GM19328 (cell line): ENCODE measurements around the gene TMEM154.
A peak's percentile ranks its signal among the peaks of the same experiment; 100 is the strongest.

ENCODE experiments used
- ATAC-seq: cut with Tn5 transposase; IDR thresholded peaks from one replicate; pipeline ENCODE4 v1.9.1; 2021; ENCODE audit warnings: mild to moderate bottlenecking, moderate library complexity; ENCODE audit not compliant: unreplicated experiment

The TMEM154 gene

DNA sequence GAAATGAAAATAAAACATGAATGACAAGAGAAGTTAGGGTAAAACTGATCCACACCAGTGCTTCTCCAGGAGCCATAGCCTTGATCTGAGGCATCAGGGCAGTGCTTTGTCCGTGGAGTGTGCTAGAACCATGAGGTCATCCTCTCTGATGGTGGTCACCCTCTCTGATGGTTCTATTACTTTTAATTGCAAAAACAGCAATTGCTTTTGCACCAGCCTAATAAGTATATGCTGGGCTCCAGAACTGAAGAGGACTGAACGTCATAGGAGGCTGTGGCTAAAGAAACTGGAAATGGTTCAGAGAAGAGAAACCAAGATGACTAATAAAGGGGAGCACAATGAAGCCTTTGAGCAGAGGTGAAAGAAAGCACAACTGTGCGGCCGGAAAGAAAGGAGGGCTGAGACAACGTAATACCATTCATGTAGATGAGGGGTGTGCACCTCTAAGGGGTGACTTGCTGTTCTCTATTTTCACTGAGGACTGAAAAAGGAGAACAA, 17.0 kb upstream of the TMEM154 start:
- peak; percentile 99 for ATAC-seq

DNA sequence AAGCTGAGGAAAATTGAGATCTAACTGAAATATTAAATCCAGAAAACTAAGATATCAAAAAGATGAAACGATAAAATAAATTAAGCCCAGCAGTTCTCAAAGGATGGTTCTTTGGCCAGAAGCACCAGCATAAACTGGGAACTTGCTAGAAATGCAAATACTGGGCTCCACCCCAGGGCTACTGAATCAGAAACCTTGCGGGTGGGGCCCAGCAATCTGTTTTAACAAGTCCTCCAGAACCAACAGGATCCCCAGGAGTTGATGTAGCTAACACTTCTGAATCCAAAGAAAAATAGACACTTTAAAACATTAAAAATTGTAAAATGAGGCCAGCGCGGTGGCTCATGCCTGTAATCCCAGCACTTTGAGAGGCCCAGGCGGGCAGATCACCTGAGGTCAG, 14.1 kb upstream of the TMEM154 start:
- ATAC-seq, result no peak

DNA sequence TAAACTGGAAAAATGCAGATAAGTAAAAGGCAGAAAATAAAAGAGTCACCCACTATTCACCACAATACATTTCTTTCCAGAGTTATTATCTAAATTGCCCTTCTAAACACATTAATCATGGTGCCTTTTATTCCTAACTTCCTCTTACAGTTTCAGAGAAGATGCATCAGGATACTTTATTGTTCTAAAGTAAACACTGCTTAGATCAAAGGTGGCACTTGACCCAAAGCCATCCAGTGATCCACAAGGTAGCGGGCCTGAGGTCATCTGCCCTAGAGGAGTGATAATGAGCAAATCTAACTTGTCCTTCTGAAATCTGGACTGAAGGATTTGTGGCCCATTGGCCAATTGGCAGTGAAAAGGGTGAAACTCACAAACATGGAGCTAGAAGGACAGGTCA, 12.0 kb upstream of the TMEM154 start:
- ATAC-seq, result no peak

DNA sequence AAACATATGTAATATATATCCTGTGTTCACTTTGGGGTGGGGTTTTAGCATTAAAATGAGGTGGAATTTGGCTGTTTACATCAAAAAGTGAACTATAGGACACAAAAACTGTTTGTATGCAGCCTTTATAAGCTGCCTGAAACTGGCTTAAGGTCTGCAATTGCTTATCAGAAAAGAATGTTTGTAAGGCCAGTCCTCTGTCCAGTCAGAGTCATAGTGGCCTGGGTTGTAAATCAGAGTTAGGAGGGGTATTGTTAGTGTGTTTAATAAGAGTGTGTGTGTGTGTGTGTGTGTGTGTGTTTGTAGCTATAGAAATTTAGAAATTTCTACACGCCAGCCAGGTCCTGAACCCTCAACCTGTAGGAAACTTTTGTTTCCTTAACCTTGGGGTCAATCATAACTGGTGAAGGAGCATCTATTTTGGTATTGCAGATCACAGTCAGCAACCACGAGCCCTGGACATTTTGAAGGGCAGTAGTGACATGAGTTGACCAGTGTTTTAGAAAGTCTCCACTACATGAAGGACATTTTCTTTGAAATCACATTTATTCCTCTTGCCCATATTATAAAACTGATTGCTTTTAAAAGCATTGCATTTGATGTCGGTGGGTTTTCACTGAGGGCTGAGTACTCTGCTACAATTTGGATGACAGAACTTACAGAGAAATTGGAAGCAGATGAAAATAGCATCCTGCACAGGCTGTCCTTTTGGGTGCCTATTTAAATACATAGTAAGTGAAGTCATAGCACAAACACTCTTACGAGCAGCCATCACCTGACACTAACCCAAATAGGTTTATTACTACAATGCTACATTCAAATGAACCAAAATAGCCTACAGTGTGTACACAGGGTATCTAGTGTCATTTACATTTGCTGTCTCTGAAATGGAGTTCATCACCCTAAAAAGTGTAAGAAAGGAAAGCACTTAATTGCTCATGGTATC, 11.2 kb upstream of the TMEM154 start:
- ATAC-seq, result no peak

DNA sequence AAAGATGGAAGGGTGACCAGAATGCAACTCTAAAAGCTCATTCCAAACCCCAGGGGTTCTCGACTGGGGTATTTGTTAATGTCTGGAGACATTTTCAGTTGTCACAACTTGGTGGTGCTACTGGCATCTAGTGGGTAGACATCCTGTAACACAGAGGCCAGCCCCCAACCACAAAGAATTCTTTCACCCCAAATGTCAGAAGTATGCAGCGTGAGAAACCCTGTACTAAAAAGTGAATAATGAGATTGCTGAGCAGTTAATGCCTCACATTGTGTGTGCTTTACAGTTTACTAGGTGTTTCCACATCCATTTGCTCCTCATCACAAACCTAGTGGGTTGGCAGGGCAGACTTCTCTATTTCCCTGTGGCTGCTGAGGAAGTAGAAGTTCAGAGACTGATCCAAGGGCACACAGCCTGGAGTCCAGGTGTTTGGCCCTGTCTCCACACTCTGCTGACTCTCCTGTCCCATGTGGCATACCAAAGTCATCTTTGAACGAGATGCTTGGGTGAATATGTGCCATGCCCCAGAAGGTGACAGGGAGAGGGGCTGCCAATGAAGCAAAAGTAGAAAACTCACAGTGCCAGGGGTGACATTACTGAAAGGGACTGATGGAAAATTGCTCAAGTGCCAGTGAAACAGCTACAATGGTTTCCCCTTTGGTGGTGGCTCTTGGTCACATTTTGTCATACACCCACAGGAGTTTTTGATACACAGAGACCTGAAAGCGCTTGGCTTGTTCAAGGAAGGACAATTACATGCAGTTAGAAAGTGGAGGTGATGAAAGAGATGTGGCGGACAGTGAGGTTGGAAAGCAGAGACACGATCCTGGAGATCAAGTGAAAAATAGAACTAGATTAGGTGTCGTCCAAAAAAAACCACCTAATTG, 10.1 kb upstream of the TMEM154 start:
- no peak for ATAC-seq

DNA sequence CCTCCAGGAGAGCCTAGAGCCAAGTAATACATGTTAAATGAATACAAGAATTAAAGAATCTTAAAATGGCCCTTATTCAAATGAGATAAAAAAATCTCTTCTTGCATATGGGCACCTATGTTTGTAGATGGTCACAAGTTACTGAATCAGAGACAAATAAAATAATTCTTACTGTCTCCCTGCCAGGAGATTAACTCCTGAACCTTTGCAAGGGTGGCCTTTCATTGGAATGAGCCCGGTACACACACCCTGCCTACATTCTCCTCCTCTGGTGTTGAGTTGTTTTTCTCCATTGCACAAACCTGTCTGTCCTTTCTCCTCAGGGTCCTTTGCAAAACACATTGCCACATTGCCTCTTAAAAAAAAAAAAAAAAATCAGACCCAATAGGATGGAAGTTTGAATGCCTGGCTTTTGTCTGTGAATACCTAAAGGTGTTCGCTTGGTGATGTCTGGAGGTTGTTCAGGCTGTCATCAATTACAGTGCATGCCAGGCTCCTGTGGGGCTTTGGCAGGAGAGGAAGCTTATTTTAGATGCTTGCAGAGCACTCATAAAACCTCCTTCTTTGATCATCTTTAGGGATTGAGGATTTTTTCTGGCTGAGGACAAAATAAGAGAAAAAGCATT, 8.3 kb upstream of the TMEM154 start:
- no peak for ATAC-seq

DNA sequence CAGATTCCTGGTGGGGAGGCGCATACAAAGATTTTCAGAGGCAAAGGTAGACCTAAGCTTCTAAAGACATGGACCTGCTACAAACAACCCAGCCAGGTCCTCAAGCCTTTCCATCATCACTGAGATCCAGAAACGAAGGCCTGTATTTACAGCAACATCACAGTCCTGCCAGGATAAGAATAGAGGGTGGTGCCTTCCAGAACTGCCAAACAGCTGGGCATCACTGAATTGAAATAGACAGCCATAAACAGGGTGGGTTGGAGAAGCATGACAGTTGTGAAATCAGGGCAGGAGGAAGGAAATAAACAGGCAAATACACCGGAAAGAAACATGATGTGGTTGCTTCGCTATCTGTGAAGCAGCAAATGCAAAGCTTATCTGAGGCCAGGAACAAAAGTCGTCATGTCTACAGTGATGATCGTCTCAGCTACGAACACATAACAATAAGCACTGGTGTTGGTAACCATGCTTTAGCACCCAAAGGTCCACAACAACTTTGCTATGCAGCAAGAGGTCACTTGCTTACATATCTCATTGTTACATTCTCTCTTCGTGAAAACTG, 6.7 kb upstream of the TMEM154 start:
- ATAC-seq, result no peak

DNA sequence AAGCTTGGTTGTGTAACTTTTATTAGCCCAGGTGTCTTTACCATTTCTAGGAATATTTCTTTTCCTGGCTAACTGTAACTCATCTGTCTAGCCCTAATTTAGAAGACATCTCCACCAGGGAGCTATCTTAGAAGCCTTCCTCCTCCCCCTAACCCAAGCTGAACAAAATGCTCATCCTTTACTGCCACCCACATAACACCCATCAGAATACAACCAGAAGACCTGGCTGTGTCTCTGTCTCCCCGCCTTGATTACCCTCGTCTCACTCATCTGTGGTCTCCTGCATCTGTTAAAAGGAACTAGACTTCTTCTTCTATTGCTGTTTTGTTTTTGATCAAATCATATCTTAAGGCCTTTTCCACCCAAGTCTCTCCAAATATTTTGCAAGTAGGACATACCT, 4.8 kb upstream of the TMEM154 start:
- ATAC-seq, result no peak

DNA sequence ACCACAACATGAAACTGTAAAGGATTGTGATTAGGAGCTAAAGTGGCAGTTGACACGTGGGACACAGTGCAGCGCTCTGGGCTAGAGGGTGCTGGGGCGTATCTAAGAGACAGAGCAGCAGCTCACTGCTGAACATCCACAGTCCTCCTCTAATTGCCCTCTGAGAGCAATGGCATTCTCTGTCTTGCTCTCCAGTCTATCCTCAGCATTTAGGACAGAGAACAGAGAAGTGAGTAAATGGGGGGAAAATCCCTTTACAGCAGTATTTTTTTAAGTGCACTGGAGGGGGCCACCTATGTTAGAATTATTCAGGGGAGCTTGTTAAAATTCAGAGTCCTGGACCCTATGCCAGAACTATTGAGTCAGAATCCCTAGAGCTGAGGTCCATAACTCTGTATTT, 4.2 kb upstream of the TMEM154 start:
- no peak for ATAC-seq

DNA sequence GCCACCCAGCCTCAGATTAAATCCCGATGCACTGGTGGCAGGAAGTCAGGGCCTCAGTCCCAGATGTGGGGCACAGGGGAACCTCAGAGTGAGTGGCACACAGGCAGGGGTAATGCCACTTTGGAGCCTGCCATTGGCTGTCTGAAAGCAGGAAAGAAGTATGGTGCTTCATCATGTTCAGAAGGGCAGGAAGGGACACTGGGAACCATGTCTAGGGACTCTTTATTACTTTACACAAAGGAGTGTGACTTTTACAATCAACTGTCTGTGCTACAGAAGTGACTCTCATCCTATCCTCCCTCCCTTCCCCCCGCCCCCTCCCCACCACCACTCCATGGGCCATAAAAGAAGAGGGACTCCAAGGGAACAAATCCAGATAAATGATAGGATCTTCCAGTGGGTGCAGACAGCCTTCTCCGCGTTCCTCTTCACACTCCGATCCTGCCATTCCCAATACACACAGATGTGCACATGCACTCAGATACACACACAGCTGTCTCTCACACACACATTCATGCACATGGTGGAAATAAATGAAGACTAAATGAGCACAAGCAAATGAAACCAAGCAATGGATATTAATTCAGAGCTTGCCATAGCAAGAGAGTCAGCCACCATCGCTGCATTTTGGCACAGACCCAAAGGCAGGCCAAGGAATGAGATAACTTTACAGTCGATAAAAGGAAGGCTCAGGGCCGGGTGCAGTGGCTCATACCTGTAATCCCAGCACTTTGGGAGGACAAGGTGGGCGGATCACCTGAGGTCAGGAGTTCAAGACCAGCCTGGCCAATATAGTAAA, 2.5 kb upstream of the TMEM154 start:
- no peak for ATAC-seq

DNA sequence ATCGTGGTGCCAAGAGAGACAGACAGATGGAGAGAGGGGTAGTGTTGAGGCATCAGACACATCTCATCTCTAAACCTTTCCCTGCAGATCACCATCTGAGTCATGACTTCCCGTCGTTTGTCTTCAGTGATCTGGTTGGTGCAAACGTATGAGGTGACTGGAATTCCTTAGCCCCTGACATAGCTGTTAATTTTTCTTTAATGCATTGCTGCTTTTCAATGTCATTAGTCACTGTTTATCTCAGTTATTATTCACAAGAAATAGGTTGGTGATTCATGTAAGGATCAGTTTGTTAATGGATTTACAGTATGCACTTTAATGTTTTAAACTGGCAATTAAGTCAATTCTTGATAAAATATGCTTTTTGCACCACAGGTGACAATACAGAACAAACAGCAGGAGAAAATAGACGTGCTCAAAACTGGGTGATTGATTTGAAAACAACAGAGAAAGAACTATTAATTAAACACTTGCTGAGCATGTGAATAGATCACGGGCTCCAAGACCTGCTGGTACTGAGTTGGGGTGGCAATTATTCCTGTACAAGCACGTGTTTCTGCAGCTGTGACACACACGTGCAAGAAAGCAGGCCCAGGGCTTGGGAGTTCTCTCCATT, 1.3 kb upstream of the TMEM154 start:
- no peak for ATAC-seq

DNA sequence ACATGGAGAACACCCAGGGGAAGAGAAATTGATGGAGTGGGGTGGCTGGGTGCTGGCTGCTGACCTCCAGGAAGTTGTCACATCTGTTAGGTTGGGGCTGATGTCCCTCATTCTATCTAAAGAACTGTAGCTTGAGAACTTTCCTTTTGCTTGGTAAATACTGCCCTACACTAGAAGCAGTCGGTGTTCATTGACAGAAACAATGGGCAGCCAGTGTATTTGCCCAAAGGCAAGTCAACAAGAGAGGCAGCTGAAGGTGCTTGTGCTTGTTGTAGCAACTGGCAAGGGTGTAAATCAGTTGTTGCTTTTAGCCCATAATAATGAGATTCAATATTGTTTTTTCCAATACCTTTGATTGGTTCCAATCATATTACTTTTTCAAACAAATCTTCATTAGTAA, 956 bp downstream of the TMEM154 start:
- ATAC-seq, result no peak

DNA sequence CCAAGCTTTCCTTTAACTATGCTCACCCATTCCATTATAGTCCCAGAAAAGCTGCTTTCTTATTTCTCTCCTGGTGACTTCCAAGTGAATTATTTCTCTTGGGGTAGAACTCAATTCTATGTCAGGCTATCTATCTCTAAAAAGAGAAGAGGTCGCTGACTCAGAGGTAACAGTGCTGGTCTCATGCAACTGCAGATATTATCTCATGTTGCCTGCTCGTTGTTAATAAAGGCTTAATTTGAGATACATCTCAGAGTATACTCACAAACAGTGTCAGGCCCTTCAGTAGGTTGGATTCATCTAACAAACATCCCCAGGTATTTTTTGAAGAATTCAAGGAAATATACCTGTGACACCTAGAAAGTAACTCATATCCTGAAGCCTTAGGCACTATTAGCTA, 2.7 kb downstream of the TMEM154 start:
- ATAC-seq, result no peak

DNA sequence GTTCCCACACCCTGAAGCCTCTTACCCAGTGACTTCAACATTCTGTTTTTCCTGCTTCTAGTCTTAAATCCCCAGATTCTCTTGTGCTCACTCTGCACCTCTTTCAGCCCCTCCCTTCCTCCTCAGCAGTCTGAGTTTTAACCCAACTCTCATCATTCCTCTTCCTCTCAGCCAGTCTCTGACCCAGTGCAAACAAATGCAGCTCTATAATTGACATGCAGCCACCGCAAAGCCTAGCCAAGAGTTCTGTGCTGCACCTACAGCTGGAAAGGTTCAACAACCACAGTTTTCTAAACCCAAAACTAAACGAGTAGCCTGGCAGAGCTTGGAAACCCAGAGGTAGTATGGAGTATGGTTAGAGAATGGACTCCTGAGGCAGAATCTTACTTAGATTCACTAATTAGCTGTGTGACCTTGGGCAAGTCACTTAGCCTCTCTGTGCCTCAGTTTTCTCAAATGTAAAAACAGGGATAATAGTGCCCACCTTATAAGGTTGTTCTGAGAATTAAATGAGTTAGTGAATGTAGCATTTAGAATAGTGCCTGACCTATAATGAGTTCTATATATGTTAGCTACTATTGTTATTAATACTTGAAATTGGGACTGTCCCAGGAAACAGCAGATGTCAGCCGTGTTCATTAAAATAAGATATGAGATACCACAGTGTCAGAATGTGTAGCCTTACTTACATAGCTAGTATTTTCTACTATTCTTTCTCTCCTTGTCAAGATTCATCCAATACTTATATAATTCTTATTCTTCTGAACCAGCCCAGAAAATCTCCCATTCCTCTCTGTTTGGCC, 3.5 kb downstream of the TMEM154 start:
- ATAC-seq, result peak; percentile 47

DNA sequence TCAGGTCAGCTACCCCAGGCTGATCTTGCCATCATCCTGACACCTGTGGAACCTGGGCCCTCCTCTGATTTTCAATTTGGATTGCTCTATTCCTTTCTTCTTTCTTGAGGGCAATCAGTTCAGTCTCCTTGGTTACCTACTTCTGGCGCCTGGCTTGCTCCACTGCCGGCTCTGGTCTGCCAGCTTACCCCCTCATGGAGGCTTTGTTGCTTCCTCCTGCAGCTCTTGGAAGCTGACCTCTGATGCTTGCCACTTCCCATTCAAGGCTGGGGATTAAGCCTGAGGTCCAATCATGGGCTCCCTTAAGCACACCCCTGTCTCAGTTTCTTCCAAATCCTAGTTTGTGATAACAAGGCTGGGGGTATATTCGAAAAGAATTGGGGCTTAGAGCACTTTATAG, 5.4 kb downstream of the TMEM154 start:
- no peak for ATAC-seq

DNA sequence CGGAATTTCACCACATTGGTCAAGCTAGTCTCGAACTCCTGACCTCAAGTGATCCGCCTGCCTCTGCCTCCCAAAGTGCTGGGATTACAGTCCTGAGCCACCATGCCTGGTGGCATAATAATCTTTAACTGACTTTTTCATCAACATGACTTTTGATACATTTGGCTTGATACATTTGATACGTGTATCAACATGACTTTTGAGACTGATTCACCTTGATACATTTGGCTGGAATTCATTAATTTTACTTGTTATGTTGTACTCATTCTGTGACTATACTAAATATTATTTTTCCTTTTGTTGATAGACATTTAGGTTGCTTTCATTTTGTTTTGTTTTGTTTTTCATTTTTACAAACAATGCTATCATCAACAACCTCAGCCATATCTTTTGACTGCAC, 6.3 kb downstream of the TMEM154 start:
- ATAC-seq, result no peak

DNA sequence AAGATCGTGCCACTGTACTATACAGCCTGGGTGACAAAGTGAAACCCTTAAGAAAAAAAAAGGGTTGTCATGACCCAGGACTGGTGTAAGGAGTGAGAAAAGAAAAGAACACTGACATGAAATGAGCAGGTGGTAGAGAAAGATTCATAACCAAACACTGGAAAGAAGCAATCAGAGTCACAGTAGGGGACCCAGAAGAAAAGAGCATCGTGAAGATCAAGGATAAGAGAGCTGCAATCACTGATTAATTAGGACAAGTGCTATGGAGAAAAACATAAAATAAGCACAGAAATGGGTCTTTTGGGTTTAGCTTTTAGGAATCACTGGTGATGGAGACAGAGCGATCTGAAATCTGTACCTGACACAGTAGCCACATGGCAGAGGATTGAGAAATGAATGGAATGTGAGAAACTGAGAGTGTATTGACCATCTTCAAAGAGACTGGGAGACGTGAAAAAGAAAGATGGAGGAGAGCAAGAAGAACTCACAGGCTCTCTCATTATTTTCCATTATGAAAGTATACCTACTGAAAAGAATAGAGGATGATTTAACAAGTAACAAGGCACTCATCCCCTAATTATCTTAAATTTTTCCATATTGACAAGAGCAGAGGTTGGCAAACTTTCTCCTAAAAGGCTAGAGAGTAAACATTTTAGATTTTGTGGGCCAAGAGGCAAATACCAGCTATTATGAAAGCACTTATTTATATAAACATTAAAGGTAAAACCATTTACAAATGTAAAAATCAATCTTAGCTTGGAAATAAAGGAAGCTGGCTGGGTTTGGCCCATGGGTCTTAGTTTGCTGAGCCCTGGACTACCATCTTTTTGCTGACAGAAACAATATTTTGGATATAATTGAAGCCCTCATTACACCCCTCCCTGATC, 7.3 kb downstream of the TMEM154 start:
- ATAC-seq, result no peak
